ENCODE data around the gene ZNF141. TPM values are rescaled to one million over a fixed set of nuclear protein-coding genes. Genes with fewer than 3 reads are reported as not detected.

ZNF141 gene
- total and polyA plus RNA-seq, 4 donors: 2.8 to 68.4 (median 11.9) TPM

DNA sequence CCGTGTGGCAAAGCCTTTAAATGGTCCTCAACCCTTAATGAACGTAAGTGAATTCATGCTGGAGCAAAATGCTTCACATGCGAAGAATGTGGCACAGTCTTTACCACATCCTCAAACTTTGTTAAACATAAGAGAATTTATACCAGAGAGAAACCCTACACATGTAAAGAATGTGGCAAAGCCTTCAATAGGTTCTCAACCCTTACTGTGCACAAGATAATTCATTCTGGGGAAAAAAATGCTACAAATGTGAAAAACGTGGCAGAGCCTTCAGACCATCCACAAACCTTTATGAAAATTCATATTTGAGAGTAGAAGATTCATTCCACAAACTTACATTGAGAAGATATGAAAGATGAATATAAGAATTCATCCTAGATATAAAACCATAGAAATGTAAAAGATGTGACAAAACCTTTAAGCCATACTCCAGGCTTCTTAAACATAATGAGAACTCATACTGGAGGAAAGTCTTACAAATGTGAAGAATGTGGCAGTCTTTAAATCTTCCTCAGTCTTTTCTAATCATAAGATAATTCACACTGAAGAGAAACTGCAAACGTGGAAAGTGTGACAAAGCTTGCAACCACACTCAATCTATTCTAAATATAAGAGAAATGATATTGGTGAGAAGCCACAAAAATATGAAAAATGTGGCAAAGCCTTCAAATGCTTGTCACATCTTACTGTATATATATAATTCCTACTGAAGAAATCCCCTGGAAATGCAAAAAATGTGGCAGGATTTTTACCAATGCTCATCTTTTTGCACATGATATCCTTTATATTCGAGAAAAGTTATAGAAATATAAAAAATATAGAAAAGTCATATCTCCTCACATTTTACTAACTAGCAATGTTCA lies 36.9 kb downstream of the ZNF141 start:
- Histone ChIP-seq H3K9ac (ENCODE audit: insufficient read depth in 1 of 2, low read length in 2 of 2) (no peak overlapping the region), H3K27me3 (ENCODE audit: control insufficient read depth in 3 of 3, insufficient read depth in 3 of 3, low read length in 2 of 3) (no peaks in the 10 kb centered on the region), H3K9me3 (ENCODE audit: control insufficient read depth in 4 of 4, insufficient read depth in 3 of 4, low read length in 3 of 4) (peaks cover 22 to 65% (median 51%) of the 10 kb centered on the region in 4 donors), H3K4me1 (ENCODE audit: control insufficient read depth in 5 of 5, insufficient read depth in 5 of 5, low read length in 5 of 5) (no peaks in the 10 kb centered on the region), H3K27ac (ENCODE audit: low read depth in 1 of 2, low read length in 1 of 2) (no peak overlapping the region), H3K36me3 (ENCODE audit: control insufficient read depth in 4 of 4, insufficient read depth in 4 of 4, low read length in 4 of 4) (peaks cover 5 to 41% (median 33%) of the 10 kb centered on the region in 4 donors), H3K4me3 (no peak overlapping the region)
- whole genome bisulfite sequencing, 2 donors: 98% methylated on average over 6 of the region's 6 CpGs
- TF ChIP-seq, protein P1, sequence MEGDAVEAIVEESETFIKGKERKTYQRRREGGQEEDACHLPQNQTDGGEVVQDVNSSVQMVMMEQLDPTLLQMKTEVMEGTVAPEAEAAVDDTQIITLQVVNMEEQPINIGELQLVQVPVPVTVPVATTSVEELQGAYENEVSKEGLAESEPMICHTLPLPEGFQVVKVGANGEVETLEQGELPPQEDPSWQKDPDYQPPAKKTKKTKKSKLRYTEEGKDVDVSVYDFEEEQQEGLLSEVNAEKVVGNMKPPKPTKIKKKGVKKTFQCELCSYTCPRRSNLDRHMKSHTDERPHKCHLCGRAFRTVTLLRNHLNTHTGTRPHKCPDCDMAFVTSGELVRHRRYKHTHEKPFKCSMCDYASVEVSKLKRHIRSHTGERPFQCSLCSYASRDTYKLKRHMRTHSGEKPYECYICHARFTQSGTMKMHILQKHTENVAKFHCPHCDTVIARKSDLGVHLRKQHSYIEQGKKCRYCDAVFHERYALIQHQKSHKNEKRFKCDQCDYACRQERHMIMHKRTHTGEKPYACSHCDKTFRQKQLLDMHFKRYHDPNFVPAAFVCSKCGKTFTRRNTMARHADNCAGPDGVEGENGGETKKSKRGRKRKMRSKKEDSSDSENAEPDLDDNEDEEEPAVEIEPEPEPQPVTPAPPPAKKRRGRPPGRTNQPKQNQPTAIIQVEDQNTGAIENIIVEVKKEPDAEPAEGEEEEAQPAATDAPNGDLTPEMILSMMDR (IDR thresholded peaks at IDR 0.05; ENCODE audit: control extremely low read depth, extremely low read depth): no peak
- no peak for ATAC-seq (ENCODE audit: insufficient read depth, low FRiP score)
- DNase-seq: no peak

DNA sequence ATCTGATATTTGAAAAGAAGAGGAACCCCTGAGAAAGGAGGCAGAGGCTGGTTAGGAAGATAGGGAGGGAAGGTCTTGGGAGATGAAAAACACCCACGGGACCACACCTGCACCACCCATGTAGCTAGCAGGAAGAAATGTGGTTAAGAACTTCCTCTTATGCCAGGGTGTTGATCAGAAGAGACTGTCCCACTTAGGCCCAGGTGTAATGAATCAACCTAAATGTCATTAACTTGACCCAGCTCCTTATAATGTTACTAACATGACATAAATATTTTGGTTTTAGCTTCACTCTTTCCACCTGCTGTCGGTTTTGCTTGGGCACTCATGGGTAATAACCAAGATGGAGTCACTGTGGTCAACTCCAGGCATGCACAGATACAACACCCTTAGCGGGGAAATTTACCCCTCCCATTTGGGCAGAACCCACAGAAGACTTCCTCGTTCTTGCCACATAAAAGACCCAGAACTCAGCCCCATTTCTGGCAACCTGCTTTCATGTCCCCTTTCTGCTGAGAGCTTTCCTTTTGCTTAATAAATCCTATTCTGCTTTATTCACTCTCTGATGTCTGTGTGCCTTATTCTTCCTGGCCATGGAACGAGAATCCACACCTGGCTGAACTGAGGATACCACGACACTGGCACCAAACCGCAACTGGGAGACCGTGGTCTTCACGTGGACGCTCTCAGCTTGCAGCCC lies 46.8 kb downstream of the ZNF141 start:
- Histone ChIP-seq H3K9me3 (ENCODE audit: control insufficient read depth in 4 of 4, insufficient read depth in 3 of 4, low read length in 3 of 4) (peaks cover 10 to 53% (median 24%) of the 10 kb centered on the region in 4 donors), H3K27me3 (ENCODE audit: control insufficient read depth in 3 of 3, insufficient read depth in 3 of 3, low read length in 2 of 3) (no peaks in the 10 kb centered on the region), H3K9ac (ENCODE audit: insufficient read depth in 1 of 2, low read length in 2 of 2) (no peak overlapping the region), H3K4me3 (no peak overlapping the region), H3K4me1 (ENCODE audit: control insufficient read depth in 5 of 5, insufficient read depth in 5 of 5, low read length in 5 of 5) (no peaks in the 10 kb centered on the region), H3K27ac (ENCODE audit: low read depth in 1 of 2, low read length in 1 of 2) (no peak overlapping the region), H3K36me3 (ENCODE audit: control insufficient read depth in 4 of 4, insufficient read depth in 4 of 4, low read length in 4 of 4) (no peaks in the 10 kb centered on the region)
- TF ChIP-seq, protein P1 (IDR thresholded peaks at IDR 0.05; ENCODE audit: control extremely low read depth, extremely low read depth): no peak
- ATAC-seq (ENCODE audit: insufficient read depth, low FRiP score) (no peak), DNase-seq (no peak)
- WGBS, 2 donors: 72 to 79% methylated on average over 10 of the region's 10 CpGs

DNA sequence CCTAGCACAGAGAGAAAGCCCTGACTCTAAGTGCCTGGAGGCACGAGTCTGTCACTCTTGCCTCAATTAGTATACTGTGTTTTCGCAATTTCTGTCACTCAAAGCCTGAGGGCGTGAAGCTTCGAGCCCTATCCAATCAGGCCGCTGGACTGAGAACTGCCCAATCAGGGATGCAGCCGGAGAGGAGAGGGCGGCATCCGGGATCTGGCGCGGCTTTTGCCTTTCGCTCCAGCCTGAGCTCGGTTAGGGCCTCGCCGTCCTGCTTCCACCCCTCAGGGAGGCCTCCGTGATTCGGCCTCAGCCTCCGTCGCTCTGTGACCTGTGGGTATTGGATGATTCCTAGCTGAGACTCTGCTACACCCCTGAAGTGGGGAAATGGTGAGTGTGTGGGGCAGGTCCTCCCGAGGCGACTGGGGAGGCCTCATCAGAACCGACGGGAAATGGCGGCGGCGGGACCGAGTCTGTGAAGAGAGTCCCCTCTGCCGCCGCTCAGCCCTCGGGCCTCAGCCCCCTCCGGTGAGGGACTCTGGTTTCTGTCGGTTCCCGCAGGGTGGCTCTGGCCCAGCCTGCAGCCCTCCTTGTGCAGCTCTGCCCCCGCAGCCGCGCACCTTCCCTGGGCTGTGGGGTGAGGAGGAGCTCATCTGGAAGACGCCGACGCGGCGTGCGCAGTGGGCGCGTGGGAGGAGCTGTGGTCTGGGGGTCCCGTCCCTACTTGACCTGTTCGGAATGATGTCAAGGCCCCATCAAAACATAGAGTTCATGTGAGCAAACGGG lies 48.5 kb downstream of the ZNF141 start:
- no peaks in the 10 kb centered on the region for H3K27me3 ChIP-seq (ENCODE audit: control insufficient read depth in 3 of 3, insufficient read depth in 3 of 3, low read length in 2 of 3)
- no peak overlapping the region for H3K4me3 ChIP-seq
- no peak overlapping the region for H3K27ac ChIP-seq (ENCODE audit: low read depth in 1 of 2, low read length in 1 of 2)
- peaks cover 8 to 57% (median 23%) of the 10 kb centered on the region in 4 donors for H3K9me3 ChIP-seq (ENCODE audit: control insufficient read depth in 4 of 4, insufficient read depth in 3 of 4, low read length in 3 of 4)
- 7 to 12% methylated on average over 46 of the region's 46 CpGs for WGBS, 2 donors
- H3K4me1 ChIP-seq (ENCODE audit: control insufficient read depth in 5 of 5, insufficient read depth in 5 of 5, low read length in 5 of 5): no peaks in the 10 kb centered on the region
- DNase-seq: no peak
- TF ChIP-seq, protein P1 (IDR thresholded peaks at IDR 0.05; ENCODE audit: control extremely low read depth, extremely low read depth): no peak
- H3K9ac ChIP-seq (ENCODE audit: insufficient read depth in 1 of 2, low read length in 2 of 2): no peak overlapping the region
- ATAC-seq (ENCODE audit: insufficient read depth, low FRiP score): no peak
- H3K36me3 ChIP-seq (ENCODE audit: control insufficient read depth in 4 of 4, insufficient read depth in 4 of 4, low read length in 4 of 4): no peaks in the 10 kb centered on the region
